Renal pelvis (tissue), 4 donors: ENCODE data around the gene CORO6. TPM values are rescaled to one million over a fixed set of nuclear protein-coding genes. Genes with fewer than 3 reads are reported as not detected.

ENCODE experiments used
- DNase-seq: peaks from one replicate; pipeline ENCODE4 v3.0.0-alpha.2; 2013
- polyA plus RNA-seq, 3 donors: library from polyadenylated mRNA; unstranded; fragments of 120-200 nt; gene quantifications; one replicate each; pipeline ENCODE4 v1.2.1, GENCODE V29; 2013; ENCODE audit not compliant: insufficient read length in 3 of 3

CORO6 gene
- polyA plus RNA-seq, 3 donors: 2.4 to 5.6 (median 3.8) TPM

DNA sequence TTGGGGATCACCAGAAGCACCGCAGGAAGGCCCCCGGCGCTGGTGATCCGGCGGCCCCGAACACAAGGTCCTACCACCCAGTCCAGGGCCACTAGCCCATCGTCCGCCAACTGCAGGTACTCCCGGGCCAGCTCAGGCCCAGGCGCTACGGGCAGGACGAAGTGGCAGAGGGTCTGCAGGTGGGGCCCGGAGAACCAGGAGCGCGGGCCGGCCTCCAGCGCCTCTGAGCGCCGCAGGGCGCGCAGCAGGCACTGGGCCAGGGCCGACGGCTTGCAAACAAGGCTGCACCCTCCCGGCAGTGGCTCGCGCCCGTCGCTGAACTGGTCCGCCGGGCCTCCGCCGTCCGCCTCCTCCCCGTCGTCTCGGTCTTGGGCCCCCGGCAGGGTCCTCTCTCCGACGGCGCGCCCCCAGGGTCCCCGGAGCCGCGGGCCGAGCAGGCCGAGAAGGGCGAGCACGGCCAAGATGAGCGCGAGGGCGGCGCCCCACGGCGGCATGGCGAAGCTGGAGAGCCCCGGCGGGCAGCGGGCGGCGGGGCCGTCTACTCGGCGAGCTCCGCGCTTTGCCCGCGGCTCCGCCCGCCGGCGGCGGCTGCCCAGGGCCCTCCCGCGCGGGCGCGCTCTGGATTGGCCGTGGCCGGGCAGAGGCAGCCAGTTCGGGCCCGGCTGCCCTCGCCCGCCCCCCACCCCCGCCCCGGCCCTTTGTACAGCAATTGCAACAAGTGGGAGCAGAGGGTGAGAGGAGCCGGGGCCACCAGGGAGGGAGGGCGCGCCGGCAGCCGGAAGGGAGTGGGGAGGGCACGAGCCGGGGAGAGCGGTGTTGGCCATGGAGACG lies 56.0 kb downstream of the CORO6 start, which contains the start of gene ABHD15:
Gene ABHD15, minus strand, starts transcription at position 565 of the 831 bp plus-strand sequence. Its CDS starts 71 bp downstream, at position 494.
- DNase-seq: peak; percentile 52

DNA sequence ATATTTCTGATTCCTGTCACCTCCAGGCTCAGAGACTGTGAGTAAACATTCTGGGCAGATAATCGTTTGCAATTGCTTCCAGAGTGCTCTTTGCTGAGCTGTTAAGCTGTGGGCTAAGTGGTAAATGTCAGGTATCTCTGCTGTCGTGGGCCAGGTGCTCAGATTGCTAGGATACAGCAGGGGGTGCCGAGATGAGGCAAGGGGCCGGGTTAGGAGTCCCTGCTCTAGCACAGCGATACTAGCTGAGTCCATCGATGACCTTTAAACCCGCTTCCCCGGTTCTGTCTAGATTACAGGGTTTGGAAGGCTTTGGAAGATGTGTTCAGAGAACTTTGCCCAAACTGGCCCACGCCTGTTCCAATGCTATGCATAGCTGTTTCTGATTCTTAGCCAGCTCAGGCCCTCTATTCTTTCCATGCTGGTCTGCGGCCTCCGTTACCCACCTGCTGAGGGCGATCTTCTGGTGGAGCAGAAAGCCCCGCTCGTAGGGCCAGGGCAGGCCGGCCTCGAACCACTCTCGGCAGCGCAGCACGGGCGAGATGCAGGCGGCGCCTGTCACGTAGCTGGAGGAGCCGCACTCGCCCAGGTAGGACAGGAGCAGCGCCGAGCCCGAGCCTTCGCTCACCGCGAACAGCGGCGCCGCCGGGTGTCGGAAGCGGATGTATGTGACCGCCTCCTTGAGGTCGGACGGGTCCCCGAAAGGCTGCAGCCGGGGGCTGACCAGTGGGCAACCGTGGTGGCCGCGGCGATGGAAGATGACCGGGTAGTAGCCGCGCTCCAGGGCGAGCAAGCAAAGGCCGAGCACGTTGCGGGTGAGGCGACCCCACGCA lies 56.9 kb downstream of the CORO6 start:
- no peak for DNase-seq

Other genes with a start within 250 kb of the CORO6 start
- 10 to 100 TPM; 44.0 to 51.2 (median 48.5) TPM for gene TAOK1, start 232.5 kb downstream of the CORO6 start, polyA plus RNA-seq
- gene ABHD15, start 55.9 kb downstream of the CORO6 start, polyA plus RNA-seq: 1 to 10 TPM; 7.2 to 7.7 (median 7.6) TPM
- gene TP53I13, start 54.2 kb downstream of the CORO6 start, polyA plus RNA-seq: 10 to 100 TPM; 35.0 to 47.4 (median 41.8) TPM
- gene GIT1, start 33.3 kb downstream of the CORO6 start, polyA plus RNA-seq: 10 to 100 TPM; 45.6 to 56.0 (median 52.5) TPM
- gene ANKRD13B, start 29.8 kb downstream of the CORO6 start, polyA plus RNA-seq: 10 to 100 TPM in 2 of 3 donors, 1 to 10 TPM in 1; 9.4 to 12.9 (median 11.3) TPM